Panc1 (cell line): ENCODE data around the gene GRAMD4. TPM values are rescaled to one million over a fixed set of nuclear protein-coding genes. Genes with fewer than 3 reads are reported as not detected.

Source experiments
- ATAC-seq: fragments of 200-7000 bp; cut with Tn5 transposase; 2 replicates; pipeline ENCODE4 v1.9.1; 2020; ENCODE audit warnings: mild to moderate bottlenecking, moderate library complexity
- BruUV-seq: library from RNA; stranded (reverse); fragments of 400-500 nt; replicated peaks from 2 replicates; lab custom pipeline; 2021; lab: Mats Ljungman, UMichigan
- CTCF ChIA-PET: fragments of 300-600 bp; sonication (Branson Sonifier 250); formaldehyde crosslinking; loops from one replicate; lab custom pipeline; 2022; ENCODE audit warnings: antibody characterized with exemption; lab: Charles Lee
- POLR2A ChIA-PET: fragments of 300-600 bp; sonication (Branson Sonifier 250); formaldehyde crosslinking; loops from one replicate; lab custom pipeline; 2022; ENCODE audit warnings: antibody characterized with exemption; lab: Charles Lee
- DNase-seq: peaks from one replicate; pipeline ENCODE4 v3.0.0-alpha.2; 2010; ENCODE audit warnings: low read depth, low spot score
- H3K27ac ChIP-seq: 2 replicates; pipeline ENCODE4 v1.5.1; 2011; ENCODE audit warnings: mild to moderate bottlenecking, low read length, inconsistent platforms
- H3K27me3 ChIP-seq: fragments of 200-500 bp; sonication (Bioruptor generic); 2 replicates; pipeline ENCODE4 v1.6.0; 2014; ENCODE audit warnings: low read length, inconsistent platforms; ENCODE audit not compliant: control insufficient read depth, insufficient read depth
- H3K36me3 ChIP-seq: fragments of 200-500 bp; sonication (Bioruptor generic); 2 replicates; pipeline ENCODE4 v1.5.1; 2014; ENCODE audit warnings: inconsistent platforms, mild to moderate bottlenecking, low read length, moderate library complexity; ENCODE audit not compliant: control insufficient read depth, insufficient read depth
- H3K4me1 ChIP-seq: 2 replicates; pipeline ENCODE4 v1.5.1; 2011; ENCODE audit warnings: inconsistent platforms, mild to moderate bottlenecking, low read length, moderate library complexity; ENCODE audit not compliant: control insufficient read depth, insufficient read depth
- H3K4me3 ChIP-seq, 2 experiments: 2 replicates each; pipeline ENCODE4 v1.5.1; 2011 to 2012; ENCODE audit warnings: low read depth in 2 of 2, low read length in 2 of 2, mild to moderate bottlenecking in 2 of 2, inconsistent platforms in 1 of 2, moderate library complexity in 1 of 2
- H3K9me3 ChIP-seq: fragments of 200-500 bp; sonication (Bioruptor generic); 2 replicates; pipeline ENCODE4 v1.5.1; 2014; ENCODE audit warnings: low read depth, mild to moderate bottlenecking, inconsistent platforms, low read length, moderate library complexity; ENCODE audit not compliant: control insufficient read depth, insufficient read depth
- CTCF ChIP-seq: fragments of 450-650 bp; IDR thresholded peaks from 2 replicates; pipeline ENCODE4 v1.5.1; 2017; ENCODE audit warnings: mild to moderate bottlenecking
- POLR2AphosphoS5 ChIP-seq: IDR thresholded peaks from 2 replicates; pipeline ENCODE4 v1.6.1; 2012; ENCODE audit warnings: mild to moderate bottlenecking, low read depth, low read length, moderate library complexity
- REST ChIP-seq, 2 experiments: IDR thresholded peaks; 2 replicates each; pipeline ENCODE4 v1.6.1; 2011 to 2012; ENCODE audit warnings: low read depth in 2 of 2, control low read depth in 1 of 2, low read length in 1 of 2, mild to moderate bottlenecking in 1 of 2, moderate library complexity in 1 of 2; ENCODE audit not compliant: insufficient read depth in 1 of 2
- SIN3A ChIP-seq: IDR thresholded peaks from 2 replicates; pipeline ENCODE4 v1.6.1; 2012; ENCODE audit warnings: low read depth, mild to moderate bottlenecking, low read length, moderate library complexity, borderline replicate concordance; ENCODE audit not compliant: insufficient read depth
- TCF7L2 ChIP-seq: IDR thresholded peaks from 2 replicates; pipeline ENCODE4 v1.6.1; 2011; ENCODE audit warnings: mild to moderate bottlenecking, low read depth, low read length, inconsistent platforms
- in situ Hi-C: cut with HindIII; loops from 2 replicates; pipeline ENCODE4 v1.10.0; 2016; ENCODE audit warnings: low sequenced_read_pairs, low pct_unique_long_range_greater_than_20kb
- intact Hi-C: fragments of 100-400 bp; cut with micrococcal nuclease; formaldehyde crosslinking; loops from one replicate; pipeline ENCODE4 v1.10.0; 2022; ENCODE audit not compliant: unreplicated experiment
- total RNA-seq: library from RNA; stranded (reverse); gene quantifications from one replicate; pipeline ENCODE4 v1.2.1, GENCODE V29; 2021; ENCODE audit not compliant: unreplicated experiment

Gene GRAMD4
- total RNA-seq, 1 experiment from 2014 or later: 30.8 TPM

- CTCF ChIA-PET: no interaction called here
- peaks cover 7% of the 10 kb centered on the region for H3K4me1 ChIP-seq
- no TSS peak for BruUV-seq
These were observed 22.0 kb upstream of the GRAMD4 start for GRCh38 chr22:46598224-46598623.

GRCh38 chr22:46598737-46599424 is 21.3 kb upstream of the GRAMD4 start:
- Histone ChIP-seq H3K4me3 (no peak overlapping the region), H3K27ac (no peak overlapping the region), H3K36me3 (no peaks in the 10 kb centered on the region), H3K9me3 (no peaks in the 10 kb centered on the region), H3K27me3 (no peaks in the 10 kb centered on the region), H3K4me1 (peaks cover 7% of the 10 kb centered on the region)
- intact Hi-C loops (no loop called here), in situ Hi-C loops (no loop called here)
- ChIA-PET CTCF (no interaction called here), POLR2A (no interaction called here)
- TF ChIP-seq TCF7L2: no peak
- TF ChIP-seq SIN3A: no peak
- no TSS peak for BruUV-seq
- no peak for DNase-seq
- no peak for ATAC-seq

More at GRCh38 chr22:46598224-46598623, 22.0 kb upstream of the GRAMD4 start:
- Histone ChIP-seq H3K9me3 (no peaks in the 10 kb centered on the region), H3K36me3 (no peaks in the 10 kb centered on the region), H3K27ac (no peak overlapping the region), H3K4me3 (no peak overlapping the region), H3K27me3 (no peaks in the 10 kb centered on the region)
- in situ Hi-C loops: no loop called here
- DNase-seq (no peak), ATAC-seq (no peak)
- TF ChIP-seq SIN3A (no peak), REST (IDR thresholded peaks at IDR 0.05; ENCODE audit: insufficient read depth in 1 of 2, low read depth in 2 of 2, low read length in 1 of 2) (no peak), POLR2AphosphoS5 (no peak)
- POLR2A ChIA-PET: no interaction called here
- intact Hi-C loops: no loop called here

DNA sequence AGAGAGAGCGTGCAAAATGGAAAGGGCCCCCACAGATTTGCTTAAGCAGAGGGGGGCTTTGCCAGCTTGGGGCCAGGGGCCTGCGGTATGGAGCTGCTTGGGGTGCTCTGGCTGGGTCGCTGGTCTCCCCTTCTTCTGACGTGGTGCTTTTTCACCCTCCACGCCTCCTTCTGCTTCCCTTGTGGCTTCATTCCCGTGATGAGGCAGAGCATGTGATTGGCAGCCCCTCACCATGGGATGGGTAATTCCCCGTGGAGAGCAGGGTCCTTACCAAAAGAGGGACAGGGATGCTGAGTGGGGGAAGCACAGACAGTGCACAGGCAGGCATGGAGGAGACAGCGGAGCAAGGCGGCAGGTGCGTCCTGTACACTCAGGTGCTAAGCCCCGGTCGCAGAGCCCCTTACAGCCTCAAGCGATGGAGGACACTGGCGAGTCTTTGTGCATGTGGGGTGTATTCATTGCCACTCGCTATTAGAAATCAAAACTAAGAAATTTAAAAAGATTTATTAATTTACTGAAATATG is 19.9 kb upstream of the GRAMD4 start:
- DNase-seq (no peak), ATAC-seq (no peak)
- intact Hi-C loops: no loop called here
- Histone ChIP-seq H3K4me3 (no peak overlapping the region), H3K27me3 (no peaks in the 10 kb centered on the region), H3K9me3 (no peaks in the 10 kb centered on the region), H3K36me3 (no peaks in the 10 kb centered on the region), H3K27ac (no peak overlapping the region), H3K4me1 (peaks cover 7% of the 10 kb centered on the region)
- in situ Hi-C loops: no loop called here
- CTCF ChIA-PET: no interaction called here
- TF ChIP-seq TCF7L2 (no peak), CTCF (no peak), REST (IDR thresholded peaks at IDR 0.05; ENCODE audit: insufficient read depth in 1 of 2, low read depth in 2 of 2, low read length in 1 of 2) (no peak), POLR2AphosphoS5 (no peak)
- POLR2A ChIA-PET: no interaction called here
- no TSS peak for BruUV-seq
